GM12878 (cell line): Measurements from ENCODE around the gene SYN1. TPM values are rescaled to one million over a fixed set of nuclear protein-coding genes. Genes with fewer than 3 reads are reported as not detected.

Source experiments
- ATAC-seq: fragments of 200-7000 bp; cut with Tn5 transposase; 3 replicates; pipeline ENCODE4 v1.9.1; 2020; ENCODE audit warnings: mild to moderate bottlenecking, moderate library complexity
- BruUV-seq: library from RNA; stranded (reverse); fragments of 400-500 nt; replicated peaks from 2 replicates; lab custom pipeline; 2021; lab: Mats Ljungman, UMichigan
- CTCF ChIA-PET: fragments of 300-600 bp; sonication (Branson Sonifier 250); formaldehyde crosslinking; extraction: SDS; loops from one replicate; lab custom pipeline; 2021; ENCODE audit warnings: inconsistent platforms; lab: Yijun Ruan, JAX
- POLR2A ChIA-PET: fragments of 350-600 bp; formaldehyde crosslinking; extraction: SDS; loops from one replicate; lab custom pipeline; 2021; ENCODE audit warnings: inconsistent platforms; lab: Charles Lee
- RAD21 ChIA-PET: fragments of 300-600 bp; sonication (Branson Sonifier 250); formaldehyde crosslinking; loops from one replicate; lab custom pipeline; 2023; ENCODE audit warnings: antibody characterized with exemption; ENCODE audit not compliant: unreplicated experiment; lab: Charles Lee
- SMC1A ChIA-PET: fragments of 300-600 bp; sonication (Branson Sonifier 250); formaldehyde crosslinking; loops from one replicate; lab custom pipeline; 2023; ENCODE audit not compliant: unreplicated experiment, uncharacterized antibody; lab: Charles Lee
- DNase-seq: peaks from one replicate; pipeline ENCODE4 v3.0.0-alpha.2; 2011; ENCODE audit warnings: low read depth, low spot score
- FAIRE-seq: peaks from 3 replicates; lab custom pipeline; 2011; peaks lifted over from hg19 to GRCh38; lab: Jason Lieb, UNC
- H2AFZ ChIP-seq: 2 replicates; pipeline ENCODE4 v1.6.0; 2011; ENCODE audit warnings: low read depth, low read length, control low read depth; ENCODE audit not compliant: control insufficient read depth
- H3K27ac ChIP-seq: 2 replicates; pipeline ENCODE4 v1.5.1; 2011; ENCODE audit warnings: control low read depth; ENCODE audit not compliant: control insufficient read depth, insufficient read depth
- H3K27me3 ChIP-seq, 2 experiments: replicated peaks in 1 of 2; 2 replicates each; pipeline versions ENCODE4 v1.6.0 to v1.6.1; 2011; ENCODE audit warnings: low read length in 1 of 2; ENCODE audit not compliant: control insufficient read depth in 2 of 2, insufficient read depth in 2 of 2
- H3K36me3 ChIP-seq, 2 experiments: 2 replicates each; pipeline ENCODE4 v1.5.1; 2011; ENCODE audit warnings: low read length in 1 of 2; ENCODE audit not compliant: control insufficient read depth in 2 of 2, insufficient read depth in 2 of 2
- H3K4me1 ChIP-seq: 2 replicates; pipeline ENCODE4 v1.6.1; 2011; ENCODE audit warnings: mild to moderate bottlenecking, low read length, moderate library complexity, mixed read lengths; ENCODE audit not compliant: control insufficient read depth, insufficient read depth
- H3K4me2 ChIP-seq: 2 replicates; pipeline ENCODE4 v1.6.0; 2011; ENCODE audit warnings: control low read depth; ENCODE audit not compliant: control insufficient read depth, insufficient read depth
- H3K4me3 ChIP-seq: fragments of 200-600 bp; sonication (generic); 2 replicates; pipeline ENCODE4 v1.5.1; 2016
- H3K79me2 ChIP-seq: 2 replicates; pipeline ENCODE4 v1.6.0; 2011; ENCODE audit warnings: low read length; ENCODE audit not compliant: control insufficient read depth, insufficient read depth
- H3K9ac ChIP-seq: 2 replicates; pipeline ENCODE4 v1.8.0; 2011; ENCODE audit warnings: low read length, control low read depth, mixed read lengths; ENCODE audit not compliant: control insufficient read depth, insufficient read depth
- H3K9me3 ChIP-seq: replicated peaks from 3 replicates; pipeline ENCODE4 v1.5.1; 2011; ENCODE audit warnings: mild to moderate bottlenecking, low read length; ENCODE audit not compliant: control insufficient read depth, insufficient read depth
- H4K20me1 ChIP-seq: 2 replicates; pipeline ENCODE4 v1.6.0; 2011; ENCODE audit not compliant: control insufficient read depth, insufficient read depth
- BHLHE40 ChIP-seq, 2 experiments: fragments of 450-650 bp in 1 of 2; IDR thresholded peaks; 2 replicates each; pipeline ENCODE4 v1.6.1; 2011 to 2017; ENCODE audit warnings: low read depth in 2 of 2, borderline replicate concordance in 1 of 2, improper control_type of control experiment in 1 of 2, low read length in 1 of 2, mild to moderate bottlenecking in 1 of 2
- E2F4 ChIP-seq: IDR thresholded peaks from 2 replicates; pipeline ENCODE4 v1.6.1; 2012; ENCODE audit warnings: low read depth, low read length, improper control_type of control experiment
- POLR2AphosphoS2 ChIP-seq: IDR thresholded peaks from 2 replicates; pipeline ENCODE4 v1.6.1; 2011; ENCODE audit warnings: low read depth, mild to moderate bottlenecking, low read length, improper control_type of control experiment, moderate library complexity
- TCF12 ChIP-seq: IDR thresholded peaks from 2 replicates; pipeline ENCODE4 v1.6.1; 2011; ENCODE audit warnings: low read depth, mild to moderate bottlenecking, low read length
- WGBS: methylation state at CpG from one replicate; pipeline ENCODE4 v1.1.6; 2016; ENCODE audit warnings: low lambda C conversion rate; ENCODE audit not compliant: insufficient replicate concordance, insufficient coverage; ENCODE audit errors: missing lambda C conversion rate; 5-methylcytosine and 5-hydroxymethylcytosine counted together
- in situ Hi-C: fragments of 300-500 bp; cut with MboI; formaldehyde crosslinking; loops from 9 replicates; pipeline ENCODE4 v1.14.3; 2018; ENCODE audit warnings: mixed read lengths
- intact Hi-C: fragments of 100-400 bp; cut with micrococcal nuclease; formaldehyde crosslinking; loops from one replicate; pipeline ENCODE4 v1.14.2; 2022; ENCODE audit not compliant: unreplicated experiment
- polyA plus RNA-seq, 11 experiments: library from polyadenylated mRNA; depleted of rRNA in 4 of 11; unstranded in 6 of 11; stranded (reverse) in 5 of 11; fragments of >200 nt; fragmentation: Nextera tagmentation in 4 of 11; fragmentation: Illumina TruSeq in 1 of 11; extraction: Ambion mirVana in 4 of 11; extraction: Trizol in 1 of 11; gene quantifications; 1 replicate in 1 of 11; 2 replicates in 10 of 11; pipeline versions ENCODE4 v1.2.1 to v1.2.3, GENCODE V29; 2011 to 2016; ENCODE audit warnings: inconsistent platforms in 2 of 11, missing spikeins in 2 of 11, low read depth in 1 of 11
- total RNA-seq, 4 experiments: library from RNA; depleted of rRNA in 3 of 4; stranded (reverse); fragments of >200 nt in 3 of 4; fragmentation: Illumina TruSeq in 1 of 4; extraction: Trizol in 1 of 4; gene quantifications; 2 replicates each; pipeline versions ENCODE4 v1.2.1 to v1.2.3, GENCODE V29; 2013 to 2021

SYN1 gene
- total and polyA plus RNA-seq, 10 of the 15 experiments (the other 5 are each of a cell fraction or from before 2014, with no cell fraction given) = 0.09 to 0.57 (median 0.16) TPM; not detected in 3

- no peaks in the 10 kb centered on the region; a peak in 1 of 4 replicates for H3K36me3 ChIP-seq
- peak overlapping the region; percentile 64 for H3K4me3 ChIP-seq
- no peaks in the 10 kb centered on the region; the same call in 2 of the 3 replicates for H3K9me3 ChIP-seq
- ChIA-PET POLR2A (interaction anchor here (0.6 to 3.0 kb wide), 7 partner anchors 11 to 1308 kb away, joined by 3 to 9 read pairs (median 4); partner anchors contain the start of gene TIMP1), SMC1A (interaction anchor here (1.1 to 1.9 kb wide), 3 partner anchors 16 to 109 kb away, joined by 3 to 4 read pairs (median 3); no protein-coding TSS in a partner anchor), RAD21 (interaction anchor here (0.9 to 2.1 kb wide), 3 partner anchors 21 to 505 kb away, joined by 4 to 10 read pairs (median 4); partner anchors contain the start of gene RBM10), CTCF (interaction anchor here (2.4 to 2.9 kb wide), 2 partner anchors 9 to 21 kb away, joined by 7 to 12 read pairs; partner anchors contain the start of gene CFP)
- no peaks in the 10 kb centered on the region for H4K20me1 ChIP-seq
- in situ Hi-C loops = loop anchor here (10.0 kb wide), 3 partner anchors 85 to 455 kb away; partner anchors contain the start of genes ARAF, CDK16 and UBA1
- FAIRE-seq (no peak), ATAC-seq (no peak), DNase-seq (no peak)
- peaks cover 2% of the 10 kb centered on the region; the same call in 1 of the 2 replicates for H3K4me1 ChIP-seq
- H3K27me3 ChIP-seq = no peaks in the 10 kb centered on the region
- H3K27ac ChIP-seq = peak overlapping the region; percentile 73
- H3K4me2 ChIP-seq = no peak overlapping the region; the same call in 1 of the 2 replicates
- no peak overlapping the region for H2AFZ ChIP-seq
- WGBS = 35% methylated on average over 11 of the region's 11 CpGs
- H3K9ac ChIP-seq = peak overlapping the region; percentile 76
- peaks cover 28% of the 10 kb centered on the region for H3K79me2 ChIP-seq
- no peak for TF ChIP-seq E2F4
- 0 out of 2 replicates have a peak, but pooled peaks have one; percentile 6 for TF ChIP-seq POLR2AphosphoS2
- BruUV-seq = no TSS peak
- intact Hi-C loops = loop anchor here (1.0 to 2.0 kb wide), 2 partner anchors 9 to 89 kb away; partner anchors contain the start of gene ARAF
Measured at GRCh38 chrX:47649781-47650163, 30.1 kb upstream of the SYN1 start.

GRCh38 chrX:47649271-47649670 lies 29.6 kb upstream of the SYN1 start:
- no peak for DNase-seq
- peaks cover 2% of the 10 kb centered on the region; the same call in 1 of the 2 replicates for H3K4me1 ChIP-seq
- 20% methylated on average over 6 of the region's 8 CpGs for WGBS
- BruUV-seq = no TSS peak
- peaks cover 28% of the 10 kb centered on the region for H3K79me2 ChIP-seq
- peak overlapping the region; percentile 76 for H3K9ac ChIP-seq
- intact Hi-C loops = no loop called here
- FAIRE-seq = no peak
- peak overlapping the region; percentile 73 for H3K27ac ChIP-seq
- RAD21 ChIA-PET = interaction anchor here (1.1 to 2.1 kb wide), 2 partner anchors 21 to 144 kb away, joined by 4 to 10 read pairs; no protein-coding TSS in a partner anchor
- no peaks in the 10 kb centered on the region for H4K20me1 ChIP-seq
- peak overlapping the region; percentile 68 for H3K4me2 ChIP-seq
- H3K9me3 ChIP-seq = no peaks in the 10 kb centered on the region; the same call in 2 of the 3 replicates
- CTCF ChIA-PET = interaction anchor here (0.9 to 2.9 kb wide), 5 partner anchors 9 to 152 kb away, joined by 3 to 12 read pairs (median 3); partner anchors contain the start of gene CFP
- POLR2A ChIA-PET = interaction anchor here (0.5 to 3.0 kb wide), 6 partner anchors 8 to 205 kb away, joined by 3 to 9 read pairs (median 4); no protein-coding TSS in a partner anchor
- ATAC-seq = no peak
- SMC1A ChIA-PET = interaction anchor here (0.7 to 1.9 kb wide), 6 partner anchors 11 to 164 kb away, joined by 3 to 5 read pairs (median 4); partner anchors contain the start of gene CFP
- no peak overlapping the region for H2AFZ ChIP-seq
- in situ Hi-C loops = loop anchor here (10.0 kb wide), 2 partner anchors 84 to 434 kb away; partner anchors contain the start of genes ARAF and CDK16
- peak overlapping the region; percentile 64 for H3K4me3 ChIP-seq
- TF ChIP-seq TCF12 (no peak), BHLHE40 (IDR thresholded peaks at IDR 0.05; ENCODE audit: borderline replicate concordance in 1 of 2, low read depth in 2 of 2, low read length in 1 of 2) (0 out of 4 replicates have a peak, but pooled peaks of 1 of the 2 experiments have one; percentile 1)
- no peaks in the 10 kb centered on the region for H3K27me3 ChIP-seq
- no peaks in the 10 kb centered on the region; a peak in 1 of 4 replicates for H3K36me3 ChIP-seq
